ENCODE measurements around the gene MB21D2. TPM values are rescaled to one million over a fixed set of nuclear protein-coding genes. Genes with fewer than 3 reads are reported as not detected.
A peak's percentile ranks its signal among the peaks of the same experiment; 100 is the strongest.
"Not testable (repeated sequence)": the region's sequence is repeated elsewhere in the genome, so short reads cannot be mapped to it uniquely, and the experiment has no call there.

MB21D2 gene
- 11.3 and 15.1 TPM in 2 replicates for total RNA-seq (ENCODE audit: low replicate concordance)

- TF ChIP-seq EZH2 (IDR thresholded peaks at IDR 0.05): no peak
- TF ChIP-seq CTCF (IDR thresholded peaks at IDR 0.05): no peak
- peak; percentile 1 for TF ChIP-seq EZH2phosphoT487 (IDR thresholded peaks at IDR 0.05)
- Mint-ChIP-seq H3K9me3 (no peaks in the 10 kb centered on the region), H3K36me3 (no peaks in the 10 kb centered on the region), H3K4me1 (peaks cover 23% of the 10 kb centered on the region), H3K4me3 (peak within 1 kb of the TSS; percentile 98), H3K27me3 (ENCODE audit: insufficient read depth, low read depth) (peaks cover 5% of the 10 kb centered on the region), H3K27ac (peak within 1 kb of the TSS; percentile 92)
- H3K9me3 ChIP-seq (ENCODE audit: low read depth): no peaks in the 10 kb centered on the region
- H3K27me3 ChIP-seq: peaks cover 28% of the 10 kb centered on the region
- H3K4me2 ChIP-seq: peak within 1 kb of the TSS; percentile 91
- no peaks in the 10 kb centered on the region for H3K36me3 ChIP-seq
- H3K27ac ChIP-seq: peak within 1 kb of the TSS; percentile 62
- peaks cover 30% of the 10 kb centered on the region for H3F3A ChIP-seq (ENCODE audit: low read depth)
- peaks cover 40% of the 10 kb centered on the region for H3K79me2 ChIP-seq (ENCODE audit: low read depth)
- peaks cover 24% of the 10 kb centered on the region for H3K4me1 ChIP-seq
- peak within 1 kb of the TSS; percentile 93 for H2AFZ ChIP-seq (replicated peaks)
- peaks cover 28% of the 10 kb centered on the region for H4K20me1 ChIP-seq (ENCODE audit: low read depth)
- peak; percentile 79 for DNase-seq (ENCODE audit: low spot score)
- H3K4me3 ChIP-seq: peak within 1 kb of the TSS; percentile 92
- peak within 1 kb of the TSS; percentile 16 for H3K9ac ChIP-seq
Observed at GRCh38 chr3:192917404-192918274, at the start of gene MB21D2. MB21D2 (minus strand) TSS chr3:192917856; CDS start chr3:192917840, 16 bp downstream.

GRCh38 chr3:192964959-192965719 is 47.5 kb upstream of the MB21D2 start:
- H3K4me3 ChIP-seq; H2AFZ ChIP-seq (replicated peaks); H3K79me2 ChIP-seq (ENCODE audit: low read depth); H3K9ac ChIP-seq; H3K4me3 Mint-ChIP-seq; H3F3A ChIP-seq (ENCODE audit: low read depth); H3K27ac Mint-ChIP-seq; H3K4me1 Mint-ChIP-seq; H3K27me3 Mint-ChIP-seq (ENCODE audit: insufficient read depth, low read depth); H3K27me3 ChIP-seq; H3K9me3 ChIP-seq (ENCODE audit: low read depth); H3K36me3 ChIP-seq; H3K27ac ChIP-seq; H3K4me1 ChIP-seq; H4K20me1 ChIP-seq (ENCODE audit: low read depth); H3K4me2 ChIP-seq; H3K36me3 Mint-ChIP-seq; DNase-seq (ENCODE audit: low spot score): not testable (repeated sequence)
- peaks cover 10% of the 10 kb centered on the region for H3K9me3 Mint-ChIP-seq

GRCh38 chr3:192959773-192960172 is 42.1 kb upstream of the MB21D2 start:
- Mint-ChIP-seq H3K27me3 (ENCODE audit: insufficient read depth, low read depth) (no peaks in the 10 kb centered on the region), H3K9me3 (no peaks in the 10 kb centered on the region), H3K27ac (no peak overlapping the region), H3K4me1 (no peaks in the 10 kb centered on the region), H3K4me3 (no peak overlapping the region), H3K36me3 (no peaks in the 10 kb centered on the region)
- no peak overlapping the region for H3K4me3 ChIP-seq
- no peaks in the 10 kb centered on the region for H3K36me3 ChIP-seq
- H3K9me3 ChIP-seq (ENCODE audit: low read depth): no peaks in the 10 kb centered on the region
- no peak overlapping the region for H3K9ac ChIP-seq
- DNase-seq (ENCODE audit: low spot score): no peak
- H3K79me2 ChIP-seq (ENCODE audit: low read depth): no peaks in the 10 kb centered on the region
- no peaks in the 10 kb centered on the region for H3F3A ChIP-seq (ENCODE audit: low read depth)
- H3K4me1 ChIP-seq: no peaks in the 10 kb centered on the region
- no peak overlapping the region for H3K27ac ChIP-seq
- no peaks in the 10 kb centered on the region for H3K27me3 ChIP-seq
- TF ChIP-seq CTCF (IDR thresholded peaks at IDR 0.05) (no peak), EZH2 (IDR thresholded peaks at IDR 0.05) (no peak), EZH2phosphoT487 (IDR thresholded peaks at IDR 0.05) (no peak)
- no peaks in the 10 kb centered on the region for H4K20me1 ChIP-seq (ENCODE audit: low read depth)
- no peak overlapping the region for H2AFZ ChIP-seq (replicated peaks)
- H3K4me2 ChIP-seq: no peak overlapping the region
